ENCODE measurements around the gene RPL22L1.

The RPL22L1 gene

DNA sequence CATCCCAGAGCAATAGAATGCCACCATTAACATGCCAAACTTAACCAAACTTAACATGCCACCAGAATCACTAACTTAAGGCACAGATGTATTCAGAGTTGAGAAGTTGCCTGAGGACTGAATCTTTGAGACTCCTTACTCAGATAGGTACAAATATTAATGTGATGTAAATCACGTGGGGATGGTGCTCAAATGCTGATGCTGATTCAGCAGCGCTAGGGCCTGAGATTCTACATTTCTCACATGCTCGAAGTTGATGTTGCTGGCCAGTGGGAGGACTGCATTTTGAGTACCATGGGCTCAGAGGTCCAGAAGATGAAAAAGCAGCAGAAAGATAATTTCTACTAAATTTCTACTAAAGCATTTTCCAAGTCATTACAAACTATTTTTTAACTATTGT is 54.1 kb downstream of the RPL22L1 start:
- no peaks in the 10 kb centered on the region for H3K9me3 Mint-ChIP-seq
- DNase-seq: no peak
- no peak overlapping the region for H3K27ac Mint-ChIP-seq
- peaks cover 6% of the 10 kb centered on the region for H3K27me3 Mint-ChIP-seq (ENCODE audit: low read depth, poor library complexity)
- no peak overlapping the region for H3K4me3 Mint-ChIP-seq
- peaks cover 54% of the 10 kb centered on the region for H3K4me1 Mint-ChIP-seq
- H3K36me3 Mint-ChIP-seq (ENCODE audit: low read depth): no peaks in the 10 kb centered on the region
- TF ChIP-seq, protein P1, sequence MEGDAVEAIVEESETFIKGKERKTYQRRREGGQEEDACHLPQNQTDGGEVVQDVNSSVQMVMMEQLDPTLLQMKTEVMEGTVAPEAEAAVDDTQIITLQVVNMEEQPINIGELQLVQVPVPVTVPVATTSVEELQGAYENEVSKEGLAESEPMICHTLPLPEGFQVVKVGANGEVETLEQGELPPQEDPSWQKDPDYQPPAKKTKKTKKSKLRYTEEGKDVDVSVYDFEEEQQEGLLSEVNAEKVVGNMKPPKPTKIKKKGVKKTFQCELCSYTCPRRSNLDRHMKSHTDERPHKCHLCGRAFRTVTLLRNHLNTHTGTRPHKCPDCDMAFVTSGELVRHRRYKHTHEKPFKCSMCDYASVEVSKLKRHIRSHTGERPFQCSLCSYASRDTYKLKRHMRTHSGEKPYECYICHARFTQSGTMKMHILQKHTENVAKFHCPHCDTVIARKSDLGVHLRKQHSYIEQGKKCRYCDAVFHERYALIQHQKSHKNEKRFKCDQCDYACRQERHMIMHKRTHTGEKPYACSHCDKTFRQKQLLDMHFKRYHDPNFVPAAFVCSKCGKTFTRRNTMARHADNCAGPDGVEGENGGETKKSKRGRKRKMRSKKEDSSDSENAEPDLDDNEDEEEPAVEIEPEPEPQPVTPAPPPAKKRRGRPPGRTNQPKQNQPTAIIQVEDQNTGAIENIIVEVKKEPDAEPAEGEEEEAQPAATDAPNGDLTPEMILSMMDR (IDR thresholded peaks at IDR 0.05): no peak

DNA sequence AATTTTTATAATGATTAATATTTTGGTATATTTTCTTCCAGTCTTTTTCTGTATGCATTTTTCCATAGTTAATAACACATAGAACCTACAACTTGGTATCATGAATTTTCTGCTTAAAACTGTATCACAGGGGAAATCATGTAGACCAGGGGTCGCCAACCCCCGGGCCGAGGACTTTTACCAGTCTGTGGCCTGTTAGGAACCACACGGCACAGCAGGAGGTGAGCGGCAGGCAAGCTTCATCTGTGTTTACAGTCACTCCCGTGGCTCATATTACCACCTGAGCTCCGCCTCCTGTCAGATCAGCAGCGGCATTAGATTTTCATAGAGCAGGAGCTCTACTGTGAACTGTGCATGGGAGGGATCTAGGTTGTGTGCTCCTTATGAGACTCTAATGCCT is 54.7 kb downstream of the RPL22L1 start:
- no peaks in the 10 kb centered on the region for H3K36me3 Mint-ChIP-seq (ENCODE audit: low read depth)
- peak; percentile 51 for DNase-seq
- TF ChIP-seq, protein P1 (IDR thresholded peaks at IDR 0.05): no peak
- H3K27ac Mint-ChIP-seq: no peak overlapping the region
- peaks cover 4% of the 10 kb centered on the region for H3K27me3 Mint-ChIP-seq (ENCODE audit: low read depth, poor library complexity)
- H3K4me1 Mint-ChIP-seq: peaks cover 49% of the 10 kb centered on the region
- H3K4me3 Mint-ChIP-seq: peak overlapping the region; percentile 50
- no peaks in the 10 kb centered on the region for H3K9me3 Mint-ChIP-seq

Measured in nephron progenitor cell (in vitro differentiated cells).